Heart right ventricle (tissue), 16 donors: Measurements from ENCODE around the gene PLEKHM1. TPM values are rescaled to one million over a fixed set of nuclear protein-coding genes. Genes with fewer than 3 reads are reported as not detected.
"Not testable (repeated sequence)": the region's sequence is repeated elsewhere in the genome, so short reads cannot be mapped to it uniquely, and the experiment has no call there.

Source experiments
- ATAC-seq, 8 donors: fragments of 200-7000 bp; cut with Tn5 transposase; one replicate each; pipeline ENCODE4 v1.9.1; 2020; ENCODE audit warnings: mild to moderate bottlenecking in 8 of 8, moderate library complexity in 8 of 8, moderate number of reproducible peaks in 1 of 8
- DNase-seq, 2 donors: peaks; one replicate each; pipeline ENCODE4 v3.0.0-alpha.2; 2020
- H3K27ac ChIP-seq, 10 donors: fragments of 200-600 bp; sonication (generic) in 2 of 10; one replicate each; pipeline versions ENCODE4 v1.5.0 to v1.8.0; 2020 to 2022; ENCODE audit warnings: mild to moderate bottlenecking in 3 of 10
- H3K27me3 ChIP-seq, 7 donors: fragments of 200-600 bp; one replicate each; pipeline ENCODE4 v1.8.0; 2021 to 2022; ENCODE audit warnings: mild to moderate bottlenecking in 2 of 7
- H3K36me3 ChIP-seq, 9 donors: fragments of 200-600 bp; sonication (generic) in 1 of 9; one replicate each; pipeline versions ENCODE4 v1.5.0 to v1.8.0; 2020 to 2022; ENCODE audit warnings: mild to moderate bottlenecking in 2 of 9
- H3K4me1 ChIP-seq, 9 donors: fragments of 200-600 bp; sonication (generic) in 1 of 9; one replicate each; pipeline versions ENCODE4 v1.5.0 to v1.8.0; 2020 to 2022; ENCODE audit warnings: mild to moderate bottlenecking in 4 of 9
- H3K4me3 ChIP-seq, 10 donors: fragments of 200-600 bp; sonication (generic) in 2 of 10; one replicate each; pipeline versions ENCODE4 v1.5.0 to v1.8.0; 2020 to 2022; ENCODE audit warnings: mild to moderate bottlenecking in 7 of 10, moderate library complexity in 2 of 10
- H3K9me3 ChIP-seq, 11 donors: fragments of 200-600 bp in 10 of 11; sonication (generic) in 2 of 11; one replicate each; pipeline versions ENCODE4 v1.5.0 to v1.8.0; 2013 to 2022; ENCODE audit warnings: mild to moderate bottlenecking in 2 of 11, control low read depth in 1 of 11, moderate library complexity in 1 of 11
- WGBS, 2 donors: extraction: QIAGEN DNeasy Blood & Tissue Kit; methylation state at CpG; one replicate each; pipeline ENCODE4 v1.1.7; 2013; ENCODE audit warnings: inconsistent platforms in 1 of 2; 5-methylcytosine and 5-hydroxymethylcytosine counted together
- intact Hi-C, 10 donors: fragments of 100-400 bp; cut with DNase I; formaldehyde crosslinking; loops; one replicate each; pipeline versions ENCODE4 v1.11.1 to v1.14.2; 2022
- polyA plus RNA-seq, 2 donors: library from polyadenylated mRNA; stranded (reverse); fragments of 200-250 nt; gene quantifications; one replicate each; pipeline ENCODE4 v1.2.3, GENCODE V29; 2013
- total RNA-seq, 10 donors: library from RNA; stranded (reverse); fragmentation: NEBNext Ultra II Directional in 3 of 10; extraction: Animal tissue kit (Norgen Biotek cat#: 25700) in 3 of 10; gene quantifications; one replicate each; pipeline versions ENCODE4 v1.2.1 to v1.2.4, GENCODE V29; 2021 to 2023
- TF ChIP-seq, protein P1 (sequence below), 9 donors: fragments of 200-600 bp; sonication (generic) in 2 of 9; IDR thresholded peaks; one replicate each; pipeline versions ENCODE4 v1.5.0 to v1.8.0; 2021 to 2022; ENCODE audit warnings: antibody characterized with exemption in 9 of 9, mild to moderate bottlenecking in 5 of 9, moderate library complexity in 1 of 9
- donor health status: Arrhythmogenic right ventricular cardiomyopathy.
- donor health status: ischemic (EF 13 %, LVEDD 7.1; RV severe dilation, severe dysfunction).
- donor health status: healthy with polysubstance abuse.
- donor health status: DM: no; HTN: yes; CAD: no.
- donor health status: DM: no; HTN: no; CAD: no.
- donor health status: ischemic (EF 25% LVEDD 6.9; RV normal size, moderate dysfunction).
- donor health status: ischemic (EF 25% LVEDD 5.7; RV mildly dilated, moderate dysfunction).
- donor health status: healthy.
- donor health status: DM: yes; HTN: yes; CAD: no.
- donor health status: Ischemic cardiomyopathy.
- donor health status: ischemic (EF 35%, LVEDD 5.7; RV mildly dilated, moderate dysfunction).
- donor health status: nonischemic (EF 11% LVEDD 7.7; RV severe dilation, severe dysfunction).
- donor health status: DM: yes; HTN: yes; CAD: no.
- donor health status: PGD.
- donor health status: ischemic (EF 29% LVEDD 5.4; RV normal size, mild dysfunction).
- donor health status: nonischemic (EF 23%, LVEDD 6.1; RV moderate dilation, normal function).

PLEKHM1 gene
- total and polyA plus RNA-seq, 12 donors: 9.9 to 46.9 (median 25.6) TPM

GRCh38 chr17:45451131-45451530 is 39.4 kb downstream of the PLEKHM1 start:
- ATAC-seq (no peak), DNase-seq (no peak)
- Histone ChIP-seq H3K9me3 (no peaks in the 10 kb centered on the region), H3K4me1 (peaks cover 0 to 19% (median 11%) of the 10 kb centered on the region in 9 donors), H3K4me3 (no peak overlapping the region), H3K27ac (no peak overlapping the region), H3K27me3 (no peaks in the 10 kb centered on the region), H3K36me3 (peaks cover 0 to 61% (median 4%) of the 10 kb centered on the region in 9 donors)
- TF ChIP-seq, protein P1, sequence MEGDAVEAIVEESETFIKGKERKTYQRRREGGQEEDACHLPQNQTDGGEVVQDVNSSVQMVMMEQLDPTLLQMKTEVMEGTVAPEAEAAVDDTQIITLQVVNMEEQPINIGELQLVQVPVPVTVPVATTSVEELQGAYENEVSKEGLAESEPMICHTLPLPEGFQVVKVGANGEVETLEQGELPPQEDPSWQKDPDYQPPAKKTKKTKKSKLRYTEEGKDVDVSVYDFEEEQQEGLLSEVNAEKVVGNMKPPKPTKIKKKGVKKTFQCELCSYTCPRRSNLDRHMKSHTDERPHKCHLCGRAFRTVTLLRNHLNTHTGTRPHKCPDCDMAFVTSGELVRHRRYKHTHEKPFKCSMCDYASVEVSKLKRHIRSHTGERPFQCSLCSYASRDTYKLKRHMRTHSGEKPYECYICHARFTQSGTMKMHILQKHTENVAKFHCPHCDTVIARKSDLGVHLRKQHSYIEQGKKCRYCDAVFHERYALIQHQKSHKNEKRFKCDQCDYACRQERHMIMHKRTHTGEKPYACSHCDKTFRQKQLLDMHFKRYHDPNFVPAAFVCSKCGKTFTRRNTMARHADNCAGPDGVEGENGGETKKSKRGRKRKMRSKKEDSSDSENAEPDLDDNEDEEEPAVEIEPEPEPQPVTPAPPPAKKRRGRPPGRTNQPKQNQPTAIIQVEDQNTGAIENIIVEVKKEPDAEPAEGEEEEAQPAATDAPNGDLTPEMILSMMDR (IDR thresholded peaks at IDR 0.05): no peak
- intact Hi-C loops: no loop called here
- 86 to 93% methylated on average over 8 of the region's 8 CpGs for WGBS, 2 donors

- H3K27ac ChIP-seq, H3K4me3 ChIP-seq, H3K9me3 ChIP-seq, DNase-seq, intact Hi-C loops, ATAC-seq, H3K27me3 ChIP-seq: not testable (repeated sequence)
- WGBS, 2 donors: 100% methylated on average over 1 of the region's 1 CpG
- H3K4me1 ChIP-seq: peaks cover 0 to 30% (median 16%) of the 10 kb centered on the region in 9 donors
- H3K36me3 ChIP-seq: peaks cover 0 to 64% (median 3%) of the 10 kb centered on the region in 9 donors
Observed at GRCh38 chr17:45449708-45450329, 40.7 kb downstream of the PLEKHM1 start.

GRCh38 chr17:45449260-45449659 is 41.3 kb downstream of the PLEKHM1 start:
- 90 to 95% methylated on average over 1 of the region's 1 CpG for WGBS, 2 donors
- H3K27ac ChIP-seq, ATAC-seq, H3K27me3 ChIP-seq, H3K4me3 ChIP-seq, intact Hi-C loops, DNase-seq, H3K9me3 ChIP-seq: not testable (repeated sequence)
- Histone ChIP-seq H3K4me1 (peaks cover 0 to 31% (median 16%) of the 10 kb centered on the region in 9 donors), H3K36me3 (peaks cover 0 to 62% (median 3%) of the 10 kb centered on the region in 9 donors)

- DNase-seq, ATAC-seq, H3K9me3 ChIP-seq, H3K27me3 ChIP-seq, intact Hi-C loops, H3K4me3 ChIP-seq: not testable (repeated sequence)
- peaks cover 0 to 62% (median 3%) of the 10 kb centered on the region in 9 donors for H3K36me3 ChIP-seq
- peak overlapping the region in 4 of 10 donors; percentile 57 to 81 (median 68) for H3K27ac ChIP-seq
- H3K4me1 ChIP-seq: peaks cover 0 to 31% (median 16%) of the 10 kb centered on the region in 9 donors
- WGBS, 2 donors: 100% methylated on average over 1 of the region's 1 CpG; no CpG with 5 or more reads in 1 of the 2 donors
Observed at GRCh38 chr17:45448483-45448882, 42.0 kb downstream of the PLEKHM1 start.

DNA sequence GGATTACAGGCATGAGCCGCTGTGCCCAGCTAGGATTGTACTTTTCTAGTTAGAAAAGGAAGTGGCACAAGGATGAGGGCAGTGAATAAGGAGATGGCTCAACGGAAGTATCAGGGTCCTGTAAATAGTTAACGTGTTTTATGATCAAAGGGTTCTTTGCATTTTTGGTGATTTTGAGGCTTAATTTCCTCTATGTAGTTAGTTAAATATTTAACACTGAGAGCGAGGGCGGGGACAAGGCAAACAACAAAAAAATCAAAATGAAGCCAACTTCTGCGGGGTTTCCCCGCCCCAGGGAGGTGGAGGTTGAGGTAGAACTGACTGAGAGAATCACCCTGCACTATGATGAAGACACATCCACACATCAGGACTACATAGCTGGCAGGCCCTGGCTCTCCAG is 42.5 kb downstream of the PLEKHM1 start:
- H3K27ac ChIP-seq: peak overlapping the region in 7 of 10 donors; percentile 57 to 81 (median 71)
- H3K9me3 ChIP-seq, intact Hi-C loops, ATAC-seq, H3K27me3 ChIP-seq, DNase-seq, H3K4me3 ChIP-seq: not testable (repeated sequence)
- peaks cover 0 to 31% (median 16%) of the 10 kb centered on the region in 9 donors for H3K4me1 ChIP-seq
- WGBS, 2 donors: 93 to 96% methylated on average over 7 of the region's 7 CpGs
- H3K36me3 ChIP-seq: peaks cover 0 to 63% (median 3%) of the 10 kb centered on the region in 9 donors

DNA sequence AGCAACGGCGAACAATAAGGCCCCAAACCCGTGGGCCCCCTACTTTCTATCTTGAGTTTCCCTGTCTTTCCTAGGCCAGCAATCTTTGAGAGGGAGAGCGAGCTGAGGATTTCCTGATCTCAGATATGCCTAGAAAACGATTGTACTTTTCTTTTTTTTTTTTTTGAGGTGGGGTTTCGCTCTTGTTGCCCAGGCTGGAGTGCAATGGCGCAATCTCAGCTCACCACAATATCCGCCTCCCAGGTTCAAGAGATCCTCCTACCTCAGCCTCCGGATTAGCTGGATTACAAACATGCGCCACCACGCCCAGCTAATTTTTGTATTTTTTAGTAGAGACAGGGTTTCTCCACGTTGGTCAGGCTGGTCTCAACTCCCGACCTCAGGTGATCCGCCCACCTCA is 42.9 kb downstream of the PLEKHM1 start:
- H3K4me1 ChIP-seq: peaks cover 0 to 31% (median 16%) of the 10 kb centered on the region in 9 donors
- H3K9me3 ChIP-seq, DNase-seq, intact Hi-C loops, H3K27me3 ChIP-seq, H3K4me3 ChIP-seq: not testable (repeated sequence)
- ATAC-seq: peak in 4 of 8 donors; percentile 18 to 29 (median 26)
- H3K36me3 ChIP-seq: peaks cover 0 to 58% (median 3%) of the 10 kb centered on the region in 9 donors
- WGBS, 2 donors: 68 to 75% methylated on average over 13 to 14 of the region's 14 CpGs
- peak overlapping the region in 9 of 10 donors; percentile 38 to 81 (median 66) for H3K27ac ChIP-seq

DNA sequence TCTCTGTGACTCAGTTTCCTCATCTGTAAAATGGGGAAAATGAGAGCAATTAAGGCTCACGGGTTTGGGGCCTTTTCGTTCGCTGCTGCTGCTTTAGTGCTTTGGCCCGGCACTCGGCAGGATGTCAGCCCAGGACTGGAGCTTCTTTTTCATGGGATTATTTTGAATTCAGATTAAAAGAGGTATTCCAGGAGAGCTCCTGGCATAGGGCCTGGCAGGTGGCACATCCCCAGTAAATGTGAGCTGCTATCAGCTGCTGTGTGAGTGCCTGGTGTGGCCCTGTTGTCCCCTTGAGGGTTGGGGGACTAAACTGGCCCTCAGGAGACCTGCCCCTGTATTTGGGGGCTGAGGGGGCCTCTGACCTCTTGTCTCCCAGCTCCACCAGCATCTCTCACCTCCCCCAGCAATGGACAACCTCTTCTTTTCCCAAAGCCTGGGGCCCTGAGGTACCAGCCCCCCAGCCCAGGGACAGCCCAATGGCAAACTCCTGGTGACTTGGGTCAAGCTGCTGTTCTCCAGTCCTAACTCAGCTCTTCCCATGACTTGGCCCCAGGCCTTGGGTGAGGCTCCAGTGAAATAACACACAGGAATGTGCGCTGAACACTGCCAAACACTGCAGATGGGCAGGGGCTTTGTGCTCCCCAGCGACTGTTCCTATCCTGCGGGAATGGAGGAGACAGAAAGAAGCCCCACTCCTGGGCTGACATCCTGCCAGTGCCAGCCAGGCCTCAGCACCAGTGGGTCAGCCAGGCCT is 43.5 kb downstream of the PLEKHM1 start:
- ATAC-seq: peak; percentile 35 to 64 (median 50)
- H3K36me3 ChIP-seq: peaks cover 0 to 53% (median 3%) of the 10 kb centered on the region in 9 donors
- H3K27me3 ChIP-seq, intact Hi-C loops, H3K4me3 ChIP-seq, H3K9me3 ChIP-seq, DNase-seq: not testable (repeated sequence)
- 71 to 79% methylated on average over 8 of the region's 8 CpGs for WGBS, 2 donors
- H3K27ac ChIP-seq: peak overlapping the region in 9 of 10 donors; percentile 38 to 81 (median 66)
- H3K4me1 ChIP-seq: peaks cover 0 to 31% (median 16%) of the 10 kb centered on the region in 9 donors

- H3K9me3 ChIP-seq, DNase-seq, intact Hi-C loops, H3K27me3 ChIP-seq, H3K4me3 ChIP-seq: not testable (repeated sequence)
- 45 to 65% methylated on average over 15 to 16 of the region's 16 CpGs for WGBS, 2 donors
- Histone ChIP-seq H3K4me1 (peaks cover 0 to 31% (median 16%) of the 10 kb centered on the region in 9 donors), H3K36me3 (peaks cover 0 to 51% (median 3%) of the 10 kb centered on the region in 9 donors), H3K27ac (peak overlapping the region in 7 of 10 donors; percentile 40 to 74 (median 53))
- peak; percentile 48 to 88 (median 80) for ATAC-seq
Observed at GRCh38 chr17:45445901-45446743, 44.4 kb downstream of the PLEKHM1 start.
